H1 (cell line): ENCODE measurements around the gene ADPRHL1. TPM values are rescaled to one million over a fixed set of nuclear protein-coding genes. Genes with fewer than 3 reads are reported as not detected.

Source experiments
- CTCF ChIA-PET: fragments of 300-600 bp; sonication (Branson Sonifier 250); formaldehyde crosslinking; loops from one replicate; lab custom pipeline; 2021; ENCODE audit not compliant: partially characterized antibody; lab: Charles Lee
- POLR2A ChIA-PET: fragments of 300-600 bp; sonication (Branson Sonifier 250); formaldehyde crosslinking; loops from one replicate; lab custom pipeline; 2021; ENCODE audit warnings: inconsistent platforms; ENCODE audit not compliant: partially characterized antibody; lab: Charles Lee
- DNase-seq, 2 experiments: peaks; one replicate each; pipeline versions ENCODE4 v3.0.0 to v3.0.0-alpha.2; 2010 to 2022; ENCODE audit warnings: low spot score in 2 of 2, low read depth in 1 of 2, mixed read lengths in 1 of 2
- FAIRE-seq: peaks from 2 replicates; lab custom pipeline; 2011; peaks lifted over from hg19 to GRCh38; lab: Jason Lieb, UNC
- H2AFZ ChIP-seq: 2 replicates; pipeline ENCODE4 v1.8.1; 2012; ENCODE audit warnings: low read length, inconsistent platforms
- H2AK5ac ChIP-seq: 2 replicates; pipeline ENCODE4 v1.6.1; 2013; ENCODE audit warnings: low read depth, low read length
- H2BK120ac ChIP-seq: replicated peaks from 2 replicates; pipeline ENCODE3; 2013; ENCODE audit warnings: low read depth, low read length, inconsistent platforms
- H2BK12ac ChIP-seq: 2 replicates; pipeline ENCODE4 v1.6.1; 2013; ENCODE audit warnings: low read depth, low read length
- H2BK15ac ChIP-seq: 2 replicates; pipeline ENCODE4 v1.6.1; 2013; ENCODE audit warnings: low read length
- H2BK20ac ChIP-seq: 2 replicates; pipeline ENCODE4 v1.6.1; 2013; ENCODE audit warnings: low read length
- H2BK5ac ChIP-seq: 2 replicates; pipeline ENCODE4 v1.6.1; 2013; ENCODE audit warnings: low read depth, low read length
- H3K14ac ChIP-seq: 2 replicates; pipeline ENCODE4 v1.6.1; 2013; ENCODE audit warnings: inconsistent platforms; ENCODE audit not compliant: insufficient read length
- H3K18ac ChIP-seq: 2 replicates; pipeline ENCODE4 v1.6.1; 2013; ENCODE audit warnings: low read length; ENCODE audit errors: extremely low read depth
- H3K23ac ChIP-seq: 2 replicates; pipeline ENCODE4 v1.6.1; 2013; ENCODE audit warnings: inconsistent platforms; ENCODE audit not compliant: insufficient read length
- H3K23me2 ChIP-seq: 2 replicates; pipeline ENCODE4 v1.6.1; 2013; ENCODE audit warnings: low read depth, low read length
- H3K27ac ChIP-seq: 2 replicates; pipeline ENCODE4 v1.6.1; 2011; ENCODE audit warnings: low read depth, low read length, inconsistent platforms
- H3K27me3 ChIP-seq, 4 experiments: replicated peaks in 1 of 4; 1 replicate in 1 of 4; 2 replicates in 3 of 4; pipeline versions ENCODE4 v1.6.1 to v1.8.1; 2011 to 2013; ENCODE audit warnings: low read length in 3 of 4, mild to moderate bottlenecking in 3 of 4, inconsistent platforms in 2 of 4, mixed read lengths in 2 of 4, moderate library complexity in 1 of 4; ENCODE audit not compliant: control insufficient read depth in 3 of 4, insufficient read depth in 3 of 4; ENCODE audit errors: extremely low read depth in 1 of 4
- H3K36me3 ChIP-seq, 4 experiments: 2 replicates each; pipeline versions ENCODE4 v1.6.1 to v1.8.1; 2011 to 2013; ENCODE audit warnings: mild to moderate bottlenecking in 4 of 4, low read length in 3 of 4, moderate library complexity in 2 of 4, control low read depth in 1 of 4, inconsistent platforms in 1 of 4; ENCODE audit not compliant: insufficient read depth in 4 of 4, control insufficient read depth in 2 of 4
- H3K4ac ChIP-seq: replicated peaks from 2 replicates; pipeline ENCODE3; 2013; ENCODE audit warnings: low read length, low read depth, mixed read lengths, inconsistent platforms; ENCODE audit not compliant: insufficient read length
- H3K4me1 ChIP-seq, 4 experiments: replicated peaks in 1 of 4; 1 replicate in 1 of 4; 2 replicates in 3 of 4; pipeline versions ENCODE4 v1.6.1 to v1.8.1; 2011 to 2013; ENCODE audit warnings: low read length in 3 of 4, inconsistent platforms in 2 of 4, mixed read lengths in 1 of 4; ENCODE audit not compliant: insufficient read depth in 4 of 4, control insufficient read depth in 3 of 4
- H3K4me2 ChIP-seq, 2 experiments: 2 replicates each; pipeline versions ENCODE4 v1.6.1 to v1.8.1; 2011 to 2013; ENCODE audit warnings: low read depth in 2 of 2, low read length in 2 of 2, control low read depth in 1 of 2, inconsistent platforms in 1 of 2, mild to moderate bottlenecking in 1 of 2; ENCODE audit not compliant: insufficient read depth in 1 of 2
- H3K4me3 ChIP-seq, 4 experiments: fragments of 200-600, 300-600 bp in 1 of 4; sonication (generic), shearing (Covaris generic), sonication (Bioruptor Twin) in 1 of 4; 2 replicates each; pipeline versions ENCODE4 v1.5.1 to v1.8.1; 2011 to 2016; ENCODE audit warnings: low read length in 4 of 4, low read depth in 3 of 4, control low read depth in 2 of 4, inconsistent platforms in 2 of 4, mild to moderate bottlenecking in 2 of 4, mixed read lengths in 1 of 4, moderate library complexity in 1 of 4; ENCODE audit not compliant: insufficient read depth in 2 of 4; ENCODE audit errors: extremely low read depth in 1 of 4
- H3K56ac ChIP-seq: replicated peaks from 2 replicates; pipeline ENCODE3; 2013; ENCODE audit warnings: low read depth, mild to moderate bottlenecking, mixed read lengths, low read length, inconsistent platforms; ENCODE audit not compliant: insufficient read length
- H3K79me1 ChIP-seq: 2 replicates; pipeline ENCODE4 v1.6.1; 2013; ENCODE audit warnings: low read depth, low read length, control low read depth
- H3K79me2 ChIP-seq, 2 experiments: 2 replicates each; pipeline versions ENCODE4 v1.6.1 to v1.8.1; 2012 to 2013; ENCODE audit warnings: low read length in 2 of 2, mild to moderate bottlenecking in 2 of 2, inconsistent platforms in 1 of 2; ENCODE audit not compliant: insufficient read depth in 2 of 2, control insufficient read depth in 1 of 2
- H3K9ac ChIP-seq, 4 experiments: replicated peaks in 1 of 4; 1 replicate in 1 of 4; 2 replicates in 3 of 4; pipeline versions ENCODE4 v1.6.1 to v1.8.1; 2011 to 2013; ENCODE audit warnings: low read depth in 3 of 4, low read length in 3 of 4, control low read depth in 2 of 4, mild to moderate bottlenecking in 2 of 4, moderate library complexity in 2 of 4, inconsistent platforms in 1 of 4; ENCODE audit errors: extremely low read depth in 1 of 4
- H3K9me3 ChIP-seq, 2 experiments: 2 replicates each; pipeline versions ENCODE4 v1.6.1 to v1.8.1; 2012 to 2013; ENCODE audit warnings: mild to moderate bottlenecking in 2 of 2, moderate library complexity in 2 of 2, control low read depth in 1 of 2, inconsistent platforms in 1 of 2, low read depth in 1 of 2, low read length in 1 of 2, mixed read lengths in 1 of 2; ENCODE audit not compliant: insufficient read depth in 2 of 2
- H4K20me1 ChIP-seq, 2 experiments: replicated peaks in 1 of 2; 2 replicates each; pipeline versions ENCODE3 to v1.8.1; 2011 to 2013; ENCODE audit warnings: inconsistent platforms in 2 of 2, low read length in 2 of 2, mild to moderate bottlenecking in 1 of 2; ENCODE audit not compliant: insufficient read depth in 2 of 2, control insufficient read depth in 1 of 2
- H4K5ac ChIP-seq: 2 replicates; pipeline ENCODE4 v1.6.1; 2013; ENCODE audit warnings: low read length, low read depth, mixed read lengths, inconsistent platforms; ENCODE audit not compliant: insufficient read length
- H4K8ac ChIP-seq: 2 replicates; pipeline ENCODE4 v1.8.0; 2013; ENCODE audit warnings: mild to moderate bottlenecking, moderate library complexity, low read length, inconsistent platforms; ENCODE audit not compliant: insufficient read depth; ENCODE audit errors: extremely low read depth
- H4K91ac ChIP-seq: replicated peaks from 2 replicates; pipeline ENCODE3; 2013; ENCODE audit warnings: low read length, mixed read lengths, inconsistent platforms; ENCODE audit not compliant: insufficient read length
- CBX5 ChIP-seq: fragments of 300-800, 300-1000 bp; sonication (generic); IDR thresholded peaks from 2 replicates; pipeline ENCODE4 v1.7.1; 2016; ENCODE audit warnings: antibody characterized with exemption, low read length, low read depth
- EGR1 ChIP-seq: IDR thresholded peaks from 2 replicates; pipeline ENCODE4 v1.6.1; 2011; ENCODE audit warnings: low read depth, low read length, borderline replicate concordance
- EZH2 ChIP-seq: fragments of 200-600 bp; sonication (generic); IDR thresholded peaks from 2 replicates; pipeline ENCODE4 v1.7.1; 2012; ENCODE audit warnings: low read depth, mild to moderate bottlenecking, moderate library complexity, low read length, inconsistent platforms; ENCODE audit not compliant: severe bottlenecking
- NANOG ChIP-seq: IDR thresholded peaks from 2 replicates; pipeline ENCODE4 v1.6.1; 2011; ENCODE audit warnings: low read length, low read depth, mild to moderate bottlenecking, inconsistent platforms; ENCODE audit not compliant: insufficient read depth, poor library complexity, severe bottlenecking
- POLR2AphosphoS5 ChIP-seq: IDR thresholded peaks from 2 replicates; pipeline ENCODE4 v1.6.1; 2011; ENCODE audit warnings: low read depth, low read length
- RFX5 ChIP-seq: IDR thresholded peaks from 2 replicates; pipeline ENCODE4 v1.6.1; 2011; ENCODE audit warnings: low read depth, low read length, improper control_type of control experiment, borderline replicate concordance
- SAP30 ChIP-seq: fragments of 300-600 bp; sonication (generic); IDR thresholded peaks from 2 replicates; pipeline ENCODE4 v1.7.1; 2012; ENCODE audit warnings: low read length, moderate library complexity, mild to moderate bottlenecking, inconsistent platforms; ENCODE audit not compliant: insufficient read depth, insufficient replicate concordance
- SUZ12 ChIP-seq: fragments of 200-600 bp; sonication (generic); IDR thresholded peaks from 2 replicates; pipeline ENCODE4 v1.6.1; 2012; ENCODE audit warnings: mild to moderate bottlenecking, inconsistent platforms, low read length, moderate library complexity, mixed read lengths
- ZNF274 ChIP-seq: IDR thresholded peaks from 2 replicates; pipeline ENCODE4 v1.7.0; 2012; ENCODE audit warnings: low read length, borderline replicate concordance; ENCODE audit errors: extremely low read depth
- WGBS, 2 experiments: shearing (Covaris generic) in 1 of 2; methylation state at CpG; one replicate each; pipeline versions ENCODE4 v1.1.6 to v1.1.7; 2013 to 2015; ENCODE audit warnings: low lambda C conversion rate in 2 of 2, mixed read lengths in 2 of 2, inconsistent platforms in 1 of 2, low coverage in 1 of 2, missing lambda C conversion rate in 1 of 2; ENCODE audit not compliant: insufficient replicate concordance in 2 of 2, insufficient coverage in 1 of 2, insufficient read length in 1 of 2; ENCODE audit errors: extremely low coverage in 1 of 2, missing lambda C conversion rate in 1 of 2; 5-methylcytosine and 5-hydroxymethylcytosine counted together
- polyA plus RNA-seq, 7 experiments: library from polyadenylated mRNA; depleted of rRNA in 3 of 7; stranded (reverse) in 5 of 7; unstranded in 2 of 7; fragments of >200 nt in 5 of 7; fragments of 200-250 nt in 2 of 7; gene quantifications; 1 replicate in 5 of 7; 2 replicates in 1 of 7; 4 replicates in 1 of 7; pipeline versions ENCODE4 v1.2.1 to v1.2.3, GENCODE V29; 2011 to 2013; ENCODE audit warnings: missing spikeins in 2 of 7, mixed read lengths in 2 of 7
- total RNA-seq: library from RNA; stranded (reverse); fragmentation: NEBNext Ultra II Directional; extraction: Animal tissue kit (Norgen Biotek cat#: 25700); gene quantifications from 2 replicates; pipeline ENCODE4 v1.2.1, GENCODE V29; 2021

Gene ADPRHL1
- total and polyA plus RNA-seq, 2 of the 8 experiments (the other 6 are each of a cell fraction or from before 2014, with no cell fraction given): 0.74 to 1.7 TPM

DNA sequence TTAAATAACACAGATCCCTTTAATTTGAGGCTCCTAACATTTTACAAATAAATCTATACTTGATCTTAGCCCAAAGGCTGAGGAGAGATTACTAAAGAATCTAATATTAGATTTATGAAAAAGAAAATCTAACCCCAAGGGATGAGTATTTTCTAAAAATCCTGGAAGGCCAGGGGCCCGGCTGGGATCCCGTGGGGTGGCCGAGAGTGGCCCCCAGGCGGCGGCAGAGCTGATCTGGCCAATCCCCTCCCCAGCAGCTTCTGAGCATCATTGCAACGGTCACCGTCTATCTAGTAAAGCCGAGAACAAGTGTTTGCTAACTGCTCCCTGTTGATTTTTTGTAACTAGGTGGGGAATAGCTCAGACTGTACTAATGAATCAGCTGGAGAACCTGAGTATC is 37.5 kb downstream of the ADPRHL1 start:
- Histone ChIP-seq H4K91ac (no peak overlapping the region), H3K56ac (no peak overlapping the region), H3K18ac (no peak overlapping the region), H3K4me3 (no peak overlapping the region), H3K79me1 (no peaks in the 10 kb centered on the region), H2AK5ac (no peak overlapping the region), H3K23ac (no peak overlapping the region), H3K36me3 (no peaks in the 10 kb centered on the region), H3K9ac (no peak overlapping the region), H4K20me1 (peaks cover 0 to 1% of the 10 kb centered on the region in 2 experiments), H2BK120ac (no peak overlapping the region), H2BK15ac (no peak overlapping the region), H3K4me2 (no peak overlapping the region), H2BK5ac (no peak overlapping the region), H3K27me3 (no peaks in the 10 kb centered on the region), H3K14ac (no peak overlapping the region), H3K4me1 (peaks cover 0 to 7% (median 0%) of the 10 kb centered on the region in 4 experiments; a peak in 2 of 7 replicates), H2AFZ (no peak overlapping the region), H4K8ac (no peak overlapping the region), H2BK20ac (no peak overlapping the region), H3K79me2 (no peaks in the 10 kb centered on the region), H3K9me3 (no peaks in the 10 kb centered on the region), H3K23me2 (no peaks in the 10 kb centered on the region), H2BK12ac (no peak overlapping the region), H3K4ac (no peak overlapping the region), H4K5ac (no peak overlapping the region), H3K27ac (no peak overlapping the region)
- ChIA-PET CTCF (interaction anchor here (1.1 to 2.2 kb wide), 7 partner anchors 8 to 42 kb away, joined by 3 to 7 read pairs (median 5); no protein-coding TSS in a partner anchor), POLR2A (interaction anchor here (1.7 kb wide), 1 partner anchor 72 kb away, joined by 4 read pairs; no protein-coding TSS in a partner anchor)
- TF ChIP-seq POLR2AphosphoS5: no peak
- TF ChIP-seq RFX5: no peak
- TF ChIP-seq EGR1: no peak
- TF ChIP-seq SAP30: no peak
- TF ChIP-seq EZH2: no peak
- no peak for TF ChIP-seq SUZ12
- TF ChIP-seq CBX5: no peak
- no peak for TF ChIP-seq ZNF274
- no peak for TF ChIP-seq NANOG
- DNase-seq (no peak), FAIRE-seq (no peak)
- WGBS, 2 experiments: 86% methylated on average over 8 of the region's 8 CpGs; no CpG with 5 or more reads in 1 of the 2 experiments
